ENCODE data around the gene RBM12. TPM values are rescaled to one million over a fixed set of nuclear protein-coding genes. Genes with fewer than 3 reads are reported as not detected.

RBM12 gene
- total RNA-seq, 1 experiment from 2014 or later, result 125 TPM

DNA sequence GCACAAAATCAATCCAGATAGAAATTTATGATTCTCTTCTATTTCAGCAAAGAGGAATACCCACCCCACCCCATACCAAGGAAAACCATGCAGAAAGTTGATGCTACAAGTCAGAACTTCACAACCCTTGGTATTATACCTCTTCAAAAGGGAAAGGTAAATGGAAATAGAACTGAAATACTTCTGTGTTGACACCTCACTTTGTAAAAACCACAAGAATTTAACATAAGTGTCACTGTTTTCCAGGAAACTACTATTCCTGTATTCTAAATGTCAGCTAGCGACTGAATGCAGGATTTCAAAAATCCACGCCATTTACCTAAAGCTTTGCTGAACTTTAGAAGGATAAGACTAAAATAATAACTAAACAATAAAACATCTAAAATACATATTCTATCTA is 3.6 kb downstream of the RBM12 start:
- Mint-ChIP-seq H3K4me1 (peaks cover 52% of the 10 kb centered on the region), H3K9me3 (no peaks in the 10 kb centered on the region), H3K4me3 (peak overlapping the region; percentile 96), H3K27me3 (ENCODE audit: low read depth) (no peaks in the 10 kb centered on the region), H3K27ac (no peak overlapping the region), H3K36me3 (no peaks in the 10 kb centered on the region; the same call in 1 of the 2 replicates)
- ATAC-seq, result no peak
- ChIA-PET POLR2A (interaction anchor here (1.4 kb wide), 1 partner anchor 42 kb away, joined by 4 read pairs; no protein-coding TSS in a partner anchor), CTCF (interaction anchor here (1.4 kb wide), 1 partner anchor 42 kb away, joined by 3 read pairs; no protein-coding TSS in a partner anchor)
- TF ChIP-seq TEAD1 (CRISPR knock-in tag; IDR thresholded peaks at IDR 0.05) (no peak), FOXK1 (CRISPR knock-in tag; IDR thresholded peaks at IDR 0.05) (no peak), PRRX2 (CRISPR knock-in tag; IDR thresholded peaks at IDR 0.05) (no peak), ZNF396 (CRISPR knock-in tag; IDR thresholded peaks at IDR 0.05; ENCODE audit: borderline replicate concordance) (no peak), ZNF532 (CRISPR knock-in tag; IDR thresholded peaks at IDR 0.05; ENCODE audit: borderline replicate concordance) (no peak), FOXP1 (CRISPR knock-in tag; IDR thresholded peaks at IDR 0.05; ENCODE audit: borderline replicate concordance) (no peak), RORB (CRISPR knock-in tag; IDR thresholded peaks at IDR 0.05) (no peak), OVOL2 (CRISPR knock-in tag; IDR thresholded peaks at IDR 0.05; ENCODE audit: borderline replicate concordance) (no peak), NFATC4 (CRISPR knock-in tag; IDR thresholded peaks at IDR 0.05) (no peak), GTF2I (CRISPR knock-in tag; conservative IDR thresholded peaks at IDR 0.05) (no peak), TEAD4 (CRISPR knock-in tag; IDR thresholded peaks at IDR 0.05) (no peak), ETV6 (CRISPR knock-in tag; IDR thresholded peaks at IDR 0.05) (no peak), GABPB1 (CRISPR knock-in tag; IDR thresholded peaks at IDR 0.05) (no peak), HMGA2 (CRISPR knock-in tag; IDR thresholded peaks at IDR 0.05) (no peak)
- TF ChIP-seq, protein P1, sequence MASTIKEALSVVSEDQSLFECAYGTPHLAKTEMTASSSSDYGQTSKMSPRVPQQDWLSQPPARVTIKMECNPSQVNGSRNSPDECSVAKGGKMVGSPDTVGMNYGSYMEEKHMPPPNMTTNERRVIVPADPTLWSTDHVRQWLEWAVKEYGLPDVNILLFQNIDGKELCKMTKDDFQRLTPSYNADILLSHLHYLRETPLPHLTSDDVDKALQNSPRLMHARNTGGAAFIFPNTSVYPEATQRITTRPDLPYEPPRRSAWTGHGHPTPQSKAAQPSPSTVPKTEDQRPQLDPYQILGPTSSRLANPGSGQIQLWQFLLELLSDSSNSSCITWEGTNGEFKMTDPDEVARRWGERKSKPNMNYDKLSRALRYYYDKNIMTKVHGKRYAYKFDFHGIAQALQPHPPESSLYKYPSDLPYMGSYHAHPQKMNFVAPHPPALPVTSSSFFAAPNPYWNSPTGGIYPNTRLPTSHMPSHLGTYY (CRISPR knock-in tag; IDR thresholded peaks at IDR 0.05), result no peak
- TF ChIP-seq, protein P2, sequence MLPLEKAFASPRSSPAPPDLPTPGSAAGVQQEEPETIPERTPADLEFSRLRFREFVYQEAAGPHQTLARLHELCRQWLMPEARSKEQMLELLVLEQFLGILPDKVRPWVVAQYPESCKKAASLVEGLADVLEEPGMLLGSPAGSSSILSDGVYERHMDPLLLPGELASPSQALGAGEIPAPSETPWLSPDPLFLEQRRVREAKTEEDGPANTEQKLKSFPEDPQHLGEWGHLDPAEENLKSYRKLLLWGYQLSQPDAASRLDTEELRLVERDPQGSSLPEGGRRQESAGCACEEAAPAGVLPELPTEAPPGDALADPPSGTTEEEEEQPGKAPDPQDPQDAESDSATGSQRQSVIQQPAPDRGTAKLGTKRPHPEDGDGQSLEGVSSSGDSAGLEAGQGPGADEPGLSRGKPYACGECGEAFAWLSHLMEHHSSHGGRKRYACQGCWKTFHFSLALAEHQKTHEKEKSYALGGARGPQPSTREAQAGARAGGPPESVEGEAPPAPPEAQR (CRISPR knock-in tag; IDR thresholded peaks at IDR 0.05), result no peak
- TF ChIP-seq, protein P3, sequence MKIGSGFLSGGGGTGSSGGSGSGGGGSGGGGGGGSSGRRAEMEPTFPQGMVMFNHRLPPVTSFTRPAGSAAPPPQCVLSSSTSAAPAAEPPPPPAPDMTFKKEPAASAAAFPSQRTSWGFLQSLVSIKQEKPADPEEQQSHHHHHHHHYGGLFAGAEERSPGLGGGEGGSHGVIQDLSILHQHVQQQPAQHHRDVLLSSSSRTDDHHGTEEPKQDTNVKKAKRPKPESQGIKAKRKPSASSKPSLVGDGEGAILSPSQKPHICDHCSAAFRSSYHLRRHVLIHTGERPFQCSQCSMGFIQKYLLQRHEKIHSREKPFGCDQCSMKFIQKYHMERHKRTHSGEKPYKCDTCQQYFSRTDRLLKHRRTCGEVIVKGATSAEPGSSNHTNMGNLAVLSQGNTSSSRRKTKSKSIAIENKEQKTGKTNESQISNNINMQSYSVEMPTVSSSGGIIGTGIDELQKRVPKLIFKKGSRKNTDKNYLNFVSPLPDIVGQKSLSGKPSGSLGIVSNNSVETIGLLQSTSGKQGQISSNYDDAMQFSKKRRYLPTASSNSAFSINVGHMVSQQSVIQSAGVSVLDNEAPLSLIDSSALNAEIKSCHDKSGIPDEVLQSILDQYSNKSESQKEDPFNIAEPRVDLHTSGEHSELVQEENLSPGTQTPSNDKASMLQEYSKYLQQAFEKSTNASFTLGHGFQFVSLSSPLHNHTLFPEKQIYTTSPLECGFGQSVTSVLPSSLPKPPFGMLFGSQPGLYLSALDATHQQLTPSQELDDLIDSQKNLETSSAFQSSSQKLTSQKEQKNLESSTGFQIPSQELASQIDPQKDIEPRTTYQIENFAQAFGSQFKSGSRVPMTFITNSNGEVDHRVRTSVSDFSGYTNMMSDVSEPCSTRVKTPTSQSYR (CRISPR knock-in tag; IDR thresholded peaks at IDR 0.05), result no peak
- no peak for DNase-seq (ENCODE audit: low spot score)
